ENCODE measurements around the gene PI4KA. TPM values are rescaled to one million over a fixed set of nuclear protein-coding genes. Genes with fewer than 3 reads are reported as not detected.

The PI4KA gene
- total and polyA plus RNA-seq, 2 donors = 32.5 to 64.0 TPM

- DNase-seq (ENCODE audit: low read depth in 6 of 9, low spot score in 9 of 9) = no peak
- Histone ChIP-seq H3K36me3 (ENCODE audit: control insufficient read depth in 2 of 2, insufficient read depth in 2 of 2, low read length in 1 of 2) (peaks cover 48 to 49% of the 10 kb centered on the region in 2 donors), H3K27ac (ENCODE audit: low read depth in 1 of 2, low read length in 1 of 2) (no peak overlapping the region), H3K9me3 (ENCODE audit: control insufficient read depth in 2 of 2, insufficient read depth in 1 of 2, low read length in 1 of 2) (no peaks in the 10 kb centered on the region), H3K4me3 (ENCODE audit: low read length in 2 of 2) (no peak overlapping the region), H3K4me1 (ENCODE audit: control insufficient read depth in 2 of 2, insufficient read depth in 2 of 2, low read length in 2 of 2) (peaks cover 0 to 3% of the 10 kb centered on the region in 2 donors), H3K27me3 (ENCODE audit: control insufficient read depth in 2 of 2, insufficient read depth in 1 of 2, low read length in 1 of 2) (no peaks in the 10 kb centered on the region)
- WGBS = 97% methylated on average over 11 of the region's 11 CpGs
These were observed 77.2 kb downstream of the PI4KA start for GRCh38 chr22:20781272-20781990.

- DNase-seq (ENCODE audit: low read depth in 6 of 9, low spot score in 9 of 9) = no peak
- peaks cover 0 to 3% of the 10 kb centered on the region in 2 donors for H3K4me1 ChIP-seq (ENCODE audit: control insufficient read depth in 2 of 2, insufficient read depth in 2 of 2, low read length in 2 of 2)
- 98% methylated on average over 5 of the region's 5 CpGs for WGBS
- H3K9me3 ChIP-seq (ENCODE audit: control insufficient read depth in 2 of 2, insufficient read depth in 1 of 2, low read length in 1 of 2) = no peaks in the 10 kb centered on the region
- H3K36me3 ChIP-seq (ENCODE audit: control insufficient read depth in 2 of 2, insufficient read depth in 2 of 2, low read length in 1 of 2) = peaks cover 43 to 44% of the 10 kb centered on the region in 2 donors
- no peaks in the 10 kb centered on the region for H3K27me3 ChIP-seq (ENCODE audit: control insufficient read depth in 2 of 2, insufficient read depth in 1 of 2, low read length in 1 of 2)
- H3K4me3 ChIP-seq (ENCODE audit: low read length in 2 of 2) = no peak overlapping the region
- no peak overlapping the region for H3K27ac ChIP-seq (ENCODE audit: low read depth in 1 of 2, low read length in 1 of 2)
These were observed 78.8 kb downstream of the PI4KA start for GRCh38 chr22:20779818-20780158.

GRCh38 chr22:20779014-20779817 lies 79.4 kb downstream of the PI4KA start:
- H3K4me3 ChIP-seq (ENCODE audit: low read length in 2 of 2) = no peak overlapping the region
- peaks cover 0 to 3% of the 10 kb centered on the region in 2 donors for H3K4me1 ChIP-seq (ENCODE audit: control insufficient read depth in 2 of 2, insufficient read depth in 2 of 2, low read length in 2 of 2)
- no peak for DNase-seq (ENCODE audit: low read depth in 6 of 9, low spot score in 9 of 9)
- no peaks in the 10 kb centered on the region for H3K27me3 ChIP-seq (ENCODE audit: control insufficient read depth in 2 of 2, insufficient read depth in 1 of 2, low read length in 1 of 2)
- WGBS = 96% methylated on average over 25 of the region's 25 CpGs
- H3K36me3 ChIP-seq (ENCODE audit: control insufficient read depth in 2 of 2, insufficient read depth in 2 of 2, low read length in 1 of 2) = peaks cover 45% of the 10 kb centered on the region in 2 donors
- no peaks in the 10 kb centered on the region for H3K9me3 ChIP-seq (ENCODE audit: control insufficient read depth in 2 of 2, insufficient read depth in 1 of 2, low read length in 1 of 2)
- no peak overlapping the region for H3K27ac ChIP-seq (ENCODE audit: low read depth in 1 of 2, low read length in 1 of 2)

- H3K36me3 ChIP-seq (ENCODE audit: control insufficient read depth in 2 of 2, insufficient read depth in 2 of 2, low read length in 1 of 2) = peaks cover 35 to 37% of the 10 kb centered on the region in 2 donors
- DNase-seq (ENCODE audit: low read depth in 6 of 9, low spot score in 9 of 9) = no peak
- WGBS = 91% methylated on average over 10 of the region's 10 CpGs
- H3K4me3 ChIP-seq (ENCODE audit: low read length in 2 of 2) = no peak overlapping the region
- no peaks in the 10 kb centered on the region for H3K27me3 ChIP-seq (ENCODE audit: control insufficient read depth in 2 of 2, insufficient read depth in 1 of 2, low read length in 1 of 2)
- peak overlapping the region in 1 of 2 donors; percentile 32 for H3K27ac ChIP-seq (ENCODE audit: low read depth in 1 of 2, low read length in 1 of 2)
- H3K4me1 ChIP-seq (ENCODE audit: control insufficient read depth in 2 of 2, insufficient read depth in 2 of 2, low read length in 2 of 2) = peaks cover 0 to 3% of the 10 kb centered on the region in 2 donors
- no peaks in the 10 kb centered on the region for H3K9me3 ChIP-seq (ENCODE audit: control insufficient read depth in 2 of 2, insufficient read depth in 1 of 2, low read length in 1 of 2)
These were observed 81.0 kb downstream of the PI4KA start for GRCh38 chr22:20777420-20778177.

- 98% methylated on average over 17 of the region's 17 CpGs for WGBS
- H3K36me3 ChIP-seq (ENCODE audit: control insufficient read depth in 2 of 2, insufficient read depth in 2 of 2, low read length in 1 of 2) = peaks cover 28 to 36% of the 10 kb centered on the region in 2 donors
- H3K4me3 ChIP-seq (ENCODE audit: low read length in 2 of 2) = no peak overlapping the region
- no peak overlapping the region for H3K27ac ChIP-seq (ENCODE audit: low read depth in 1 of 2, low read length in 1 of 2)
- H3K9me3 ChIP-seq (ENCODE audit: control insufficient read depth in 2 of 2, insufficient read depth in 1 of 2, low read length in 1 of 2) = no peaks in the 10 kb centered on the region
- H3K27me3 ChIP-seq (ENCODE audit: control insufficient read depth in 2 of 2, insufficient read depth in 1 of 2, low read length in 1 of 2) = no peaks in the 10 kb centered on the region
- peaks cover 0 to 3% of the 10 kb centered on the region in 2 donors for H3K4me1 ChIP-seq (ENCODE audit: control insufficient read depth in 2 of 2, insufficient read depth in 2 of 2, low read length in 2 of 2)
- no peak for DNase-seq (ENCODE audit: low read depth in 6 of 9, low spot score in 9 of 9)
These were observed 81.8 kb downstream of the PI4KA start for GRCh38 chr22:20776624-20777405.

GRCh38 chr22:20775342-20775895 lies 83.2 kb downstream of the PI4KA start:
- DNase-seq (ENCODE audit: low read depth in 6 of 9, low spot score in 9 of 9) = no peak
- no peaks in the 10 kb centered on the region for H3K9me3 ChIP-seq (ENCODE audit: control insufficient read depth in 2 of 2, insufficient read depth in 1 of 2, low read length in 1 of 2)
- WGBS = 96% methylated on average over 4 of the region's 4 CpGs
- H3K27ac ChIP-seq (ENCODE audit: low read depth in 1 of 2, low read length in 1 of 2) = no peak overlapping the region
- peaks cover 25 to 28% of the 10 kb centered on the region in 2 donors for H3K36me3 ChIP-seq (ENCODE audit: control insufficient read depth in 2 of 2, insufficient read depth in 2 of 2, low read length in 1 of 2)
- H3K27me3 ChIP-seq (ENCODE audit: control insufficient read depth in 2 of 2, insufficient read depth in 1 of 2, low read length in 1 of 2) = no peaks in the 10 kb centered on the region
- no peak overlapping the region for H3K4me3 ChIP-seq (ENCODE audit: low read length in 2 of 2)
- H3K4me1 ChIP-seq (ENCODE audit: control insufficient read depth in 2 of 2, insufficient read depth in 2 of 2, low read length in 2 of 2) = peaks cover 0 to 3% of the 10 kb centered on the region in 2 donors

GRCh38 chr22:20774882-20775281 lies 83.7 kb downstream of the PI4KA start:
- DNase-seq (ENCODE audit: low read depth in 6 of 9, low spot score in 9 of 9) = no peak
- Histone ChIP-seq H3K9me3 (ENCODE audit: control insufficient read depth in 2 of 2, insufficient read depth in 1 of 2, low read length in 1 of 2) (no peaks in the 10 kb centered on the region), H3K27ac (ENCODE audit: low read depth in 1 of 2, low read length in 1 of 2) (no peak overlapping the region), H3K4me1 (ENCODE audit: control insufficient read depth in 2 of 2, insufficient read depth in 2 of 2, low read length in 2 of 2) (no peaks in the 10 kb centered on the region), H3K36me3 (ENCODE audit: control insufficient read depth in 2 of 2, insufficient read depth in 2 of 2, low read length in 1 of 2) (peaks cover 25 to 27% of the 10 kb centered on the region in 2 donors), H3K4me3 (ENCODE audit: low read length in 2 of 2) (no peak overlapping the region), H3K27me3 (ENCODE audit: control insufficient read depth in 2 of 2, insufficient read depth in 1 of 2, low read length in 1 of 2) (no peaks in the 10 kb centered on the region)
- WGBS = 98% methylated on average over 4 of the region's 4 CpGs

- H3K9me3 ChIP-seq (ENCODE audit: control insufficient read depth in 2 of 2, insufficient read depth in 1 of 2, low read length in 1 of 2) = no peaks in the 10 kb centered on the region
- no peaks in the 10 kb centered on the region for H3K27me3 ChIP-seq (ENCODE audit: control insufficient read depth in 2 of 2, insufficient read depth in 1 of 2, low read length in 1 of 2)
- H3K36me3 ChIP-seq (ENCODE audit: control insufficient read depth in 2 of 2, insufficient read depth in 2 of 2, low read length in 1 of 2) = peaks cover 19 to 25% of the 10 kb centered on the region in 2 donors
- WGBS = 84% methylated on average over 4 of the region's 4 CpGs
- no peak within 1 kb of the TSS for H3K4me3 ChIP-seq (ENCODE audit: low read length in 2 of 2)
- DNase-seq (ENCODE audit: low read depth in 6 of 9, low spot score in 9 of 9) = no peak
- no peaks in the 10 kb centered on the region for H3K4me1 ChIP-seq (ENCODE audit: control insufficient read depth in 2 of 2, insufficient read depth in 2 of 2, low read length in 2 of 2)
- H3K27ac ChIP-seq (ENCODE audit: low read depth in 1 of 2, low read length in 1 of 2) = no peak within 1 kb of the TSS
These were observed 84.8 kb downstream of the PI4KA start, which contains the start of gene SERPIND1 for GRCh38 chr22:20773793-20774212. SERPIND1 (plus strand) TSS chr22:20774113; CDS start chr22:20779313, 5,200 bp downstream.

All from thymus (tissue), 11 donors.